SK-N-SH treated with all-trans-retinoic acid at 6 μM for 48 hours (cell line): Measurements from ENCODE around the gene SYNE2.
"Not testable (repeated sequence)": the region's sequence is repeated elsewhere in the genome, so short reads cannot be mapped to it uniquely, and the experiment has no call there.

Experiments
- ATAC-seq: fragments of 200-7000 bp; cut with Tn5 transposase; 3 replicates; pipeline ENCODE4 v1.9.1; 2020; ENCODE audit warnings: mild to moderate bottlenecking, moderate library complexity
- ARNTL ChIP-seq: fragments of 450-650 bp; formaldehyde crosslinking; IDR thresholded peaks from 2 replicates; pipeline ENCODE4 v1.5.0; 2020; ENCODE audit warnings: low read depth, mild to moderate bottlenecking, moderate library complexity, borderline replicate concordance
- BACH2 ChIP-seq: fragments of 250-450 bp; sonication (Bioruptor Pico); IDR thresholded peaks from 2 replicates; pipeline ENCODE4 v1.9.0; 2021; ENCODE audit warnings: mild to moderate bottlenecking, borderline replicate concordance
- ESRRG ChIP-seq: fragments of 250-450 bp; sonication (Bioruptor Pico); IDR thresholded peaks from 2 replicates; pipeline ENCODE4 v1.6.1; 2021; ENCODE audit warnings: mild to moderate bottlenecking
- GLIS3 ChIP-seq: fragments of 250-450 bp; sonication (Bioruptor Pico); IDR thresholded peaks from 2 replicates; pipeline ENCODE4 v1.5.0; 2020; ENCODE audit warnings: mild to moderate bottlenecking, moderate library complexity
- ISL1 ChIP-seq: fragments of 250-450 bp; sonication (Bioruptor Pico); IDR thresholded peaks from 2 replicates; pipeline ENCODE4 v2.1.2; 2022; ENCODE audit warnings: mild to moderate bottlenecking, moderate library complexity
- PPARA ChIP-seq: fragments of 250-450 bp; sonication (Bioruptor Pico); IDR thresholded peaks from 2 replicates; pipeline ENCODE4 v1.5.0; 2020; ENCODE audit warnings: mild to moderate bottlenecking, borderline replicate concordance
- RARB ChIP-seq: fragments of 250-450 bp; sonication (Bioruptor Pico); IDR thresholded peaks from 2 replicates; pipeline ENCODE4 v1.8.0; 2021; ENCODE audit warnings: mild to moderate bottlenecking, moderate library complexity
- SNAI2 ChIP-seq: fragments of 250-450 bp; sonication (Bioruptor Pico); IDR thresholded peaks from 2 replicates; pipeline ENCODE4 v1.5.0; 2020; ENCODE audit warnings: mild to moderate bottlenecking, moderate library complexity
- TOX ChIP-seq: fragments of 250-450 bp; sonication (Bioruptor Pico); IDR thresholded peaks from 2 replicates; pipeline ENCODE4 v1.8.0; 2021; ENCODE audit warnings: mild to moderate bottlenecking, moderate library complexity, borderline replicate concordance
- ZNF565 ChIP-seq: fragments of 450-650 bp; formaldehyde crosslinking; conservative IDR thresholded peaks from 2 replicates; pipeline ENCODE4 v1.5.0; 2020; ENCODE audit warnings: low read depth, mild to moderate bottlenecking, moderate library complexity
- ZNF70 ChIP-seq: fragments of 450-650 bp; formaldehyde crosslinking; IDR thresholded peaks from 2 replicates; pipeline ENCODE4 v1.5.0; 2020; ENCODE audit warnings: mild to moderate bottlenecking, moderate library complexity
- ZNF8 ChIP-seq: fragments of 450-650 bp; formaldehyde crosslinking; IDR thresholded peaks from 2 replicates; pipeline ENCODE4 v1.5.0; 2020; ENCODE audit warnings: mild to moderate bottlenecking, moderate library complexity
- TF ChIP-seq, protein P1 (sequence below): fragments of 250-450 bp; sonication (Bioruptor Pico); IDR thresholded peaks from 2 replicates; pipeline ENCODE4 v1.8.0; 2021; ENCODE audit warnings: low read depth, mild to moderate bottlenecking, moderate library complexity, borderline replicate concordance
- TF ChIP-seq, protein P2 (sequence below): fragments of 250-450 bp; sonication (Bioruptor Pico); IDR thresholded peaks from 2 replicates; pipeline ENCODE4 v1.5.1; 2021; ENCODE audit warnings: mild to moderate bottlenecking, moderate library complexity
- TF ChIP-seq, protein P3 (sequence below): fragments of 250-450 bp; sonication (Bioruptor Pico); IDR thresholded peaks from 2 replicates; pipeline ENCODE4 v1.5.0; 2020; ENCODE audit warnings: mild to moderate bottlenecking, moderate library complexity
- TF ChIP-seq, protein P4 (sequence below): fragments of 250-450 bp; sonication (Bioruptor Pico); IDR thresholded peaks from 2 replicates; pipeline ENCODE4 v1.8.0; 2020; ENCODE audit warnings: mild to moderate bottlenecking, moderate library complexity, borderline replicate concordance
- TF ChIP-seq, protein P5 (sequence below): fragments of 250-450 bp; sonication (Bioruptor Pico); IDR thresholded peaks from 2 replicates; pipeline ENCODE4 v1.5.1; 2020; ENCODE audit warnings: low read depth, mild to moderate bottlenecking, moderate library complexity

Gene SYNE2

DNA sequence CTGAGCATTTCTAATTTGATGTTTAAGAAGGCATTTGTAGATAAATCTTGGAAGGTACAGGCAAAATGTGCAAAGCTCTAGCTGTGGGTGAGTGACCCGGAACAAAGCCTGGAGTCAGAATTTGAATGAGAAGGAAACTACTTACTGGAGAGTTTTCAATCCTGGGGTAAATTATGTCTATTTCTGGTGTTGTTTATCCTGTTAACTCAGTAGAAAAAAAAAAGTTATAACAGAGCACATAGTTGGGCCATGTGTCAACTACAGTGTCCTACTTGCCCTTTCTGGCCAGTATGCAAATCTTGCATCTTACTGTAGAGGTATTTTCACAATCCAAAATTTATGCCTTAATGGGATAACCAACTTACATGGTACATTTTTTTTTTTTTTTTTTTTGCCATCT is 182.3 kb downstream of the SYNE2 start (continued):
- TF ChIP-seq, protein P1, sequence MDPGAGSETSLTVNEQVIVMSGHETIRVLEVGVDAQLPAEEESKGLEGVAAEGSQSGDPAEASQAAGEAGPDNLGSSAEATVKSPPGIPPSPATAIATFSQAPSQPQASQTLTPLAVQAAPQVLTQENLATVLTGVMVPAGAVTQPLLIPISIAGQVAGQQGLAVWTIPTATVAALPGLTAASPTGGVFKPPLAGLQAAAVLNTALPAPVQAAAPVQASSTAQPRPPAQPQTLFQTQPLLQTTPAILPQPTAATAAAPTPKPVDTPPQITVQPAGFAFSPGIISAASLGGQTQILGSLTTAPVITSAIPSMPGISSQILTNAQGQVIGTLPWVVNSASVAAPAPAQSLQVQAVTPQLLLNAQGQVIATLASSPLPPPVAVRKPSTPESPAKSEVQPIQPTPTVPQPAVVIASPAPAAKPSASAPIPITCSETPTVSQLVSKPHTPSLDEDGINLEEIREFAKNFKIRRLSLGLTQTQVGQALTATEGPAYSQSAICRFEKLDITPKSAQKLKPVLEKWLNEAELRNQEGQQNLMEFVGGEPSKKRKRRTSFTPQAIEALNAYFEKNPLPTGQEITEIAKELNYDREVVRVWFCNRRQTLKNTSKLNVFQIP (CRISPR knock-in tag): no peak
- no peak for TF ChIP-seq RARB
- TF ChIP-seq, all 23 proteins: peak for 0

DNA sequence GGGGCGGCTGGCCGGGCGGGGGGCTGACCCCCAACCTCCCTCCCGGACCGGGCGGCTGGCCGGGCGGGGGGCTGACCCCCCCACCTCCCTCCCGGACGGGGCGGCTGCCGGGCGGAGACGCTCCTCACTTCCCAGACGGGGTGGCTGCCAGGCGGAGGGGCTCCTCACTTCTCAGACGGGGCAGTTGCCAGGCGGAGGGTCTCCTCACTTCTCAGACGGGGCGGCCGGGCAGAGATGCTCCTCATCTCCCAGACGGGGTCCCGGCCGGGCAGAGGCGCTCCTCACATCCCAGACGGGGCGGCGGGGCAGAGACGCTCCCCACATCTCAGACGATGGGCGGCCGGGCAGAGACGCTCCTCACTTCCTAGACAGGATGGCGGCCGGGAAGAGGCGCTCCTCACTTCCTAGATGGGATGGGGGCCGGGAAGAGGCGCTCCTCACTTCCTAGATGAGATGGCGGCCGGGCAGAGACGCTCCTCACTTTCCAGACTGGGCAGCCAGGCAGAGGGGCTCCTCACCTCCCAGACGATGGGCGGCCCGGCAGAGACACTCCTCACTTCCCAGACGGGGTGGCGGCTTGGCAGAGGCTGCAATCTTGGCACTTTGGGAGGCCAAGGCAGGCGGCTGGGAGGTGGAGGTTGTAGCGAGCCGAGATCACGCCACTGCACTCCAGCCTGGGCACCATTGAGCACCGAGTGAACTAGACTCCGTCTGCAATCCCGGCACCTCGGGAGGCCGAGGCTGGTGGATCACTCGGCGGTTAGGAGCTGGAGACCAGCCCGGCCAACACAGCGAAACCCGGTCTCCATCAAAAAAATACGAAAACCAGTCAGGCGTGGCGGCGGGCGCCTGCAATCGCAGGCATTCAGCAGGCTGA is 185.3 kb downstream of the SYNE2 start:
- ATAC-seq: not testable (repeated sequence)

DNA sequence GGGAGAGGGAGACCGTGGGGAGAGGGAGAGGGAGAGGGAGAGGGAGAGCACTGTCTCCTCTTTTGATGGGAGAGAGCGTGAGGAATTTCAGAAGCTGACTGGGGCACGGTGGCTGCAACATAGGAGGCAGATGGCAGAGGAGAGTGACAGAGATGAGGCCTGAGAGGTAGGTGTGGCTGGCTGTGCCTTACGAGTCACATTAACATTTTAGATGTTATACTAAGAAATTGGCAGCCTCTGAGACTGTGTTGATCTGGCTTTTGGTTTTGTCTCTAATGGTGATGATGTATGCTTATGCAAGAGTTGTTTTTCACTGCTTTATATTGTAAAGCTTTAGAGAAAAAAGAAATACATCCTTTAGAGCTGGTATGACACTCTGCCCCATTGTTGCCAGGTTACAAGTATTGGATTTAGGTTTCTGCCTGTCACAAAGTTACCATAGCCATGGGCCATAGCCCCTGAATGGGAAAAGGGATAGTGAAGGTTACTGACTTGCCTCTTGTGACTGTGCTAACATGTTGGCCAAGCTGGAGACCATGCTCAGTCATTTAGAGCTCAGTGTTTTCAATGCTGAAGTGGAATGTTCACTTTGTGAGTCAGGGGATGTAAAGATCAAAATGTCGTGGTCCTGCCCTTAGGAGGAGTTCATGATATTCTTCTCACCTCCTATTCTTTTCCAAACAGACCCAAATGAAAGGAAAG is 186.2 kb downstream of the SYNE2 start:
- TF ChIP-seq BACH2 (CRISPR knock-in tag): no peak
- TF ChIP-seq, protein P1 (CRISPR knock-in tag): no peak
- TF ChIP-seq, protein P2, sequence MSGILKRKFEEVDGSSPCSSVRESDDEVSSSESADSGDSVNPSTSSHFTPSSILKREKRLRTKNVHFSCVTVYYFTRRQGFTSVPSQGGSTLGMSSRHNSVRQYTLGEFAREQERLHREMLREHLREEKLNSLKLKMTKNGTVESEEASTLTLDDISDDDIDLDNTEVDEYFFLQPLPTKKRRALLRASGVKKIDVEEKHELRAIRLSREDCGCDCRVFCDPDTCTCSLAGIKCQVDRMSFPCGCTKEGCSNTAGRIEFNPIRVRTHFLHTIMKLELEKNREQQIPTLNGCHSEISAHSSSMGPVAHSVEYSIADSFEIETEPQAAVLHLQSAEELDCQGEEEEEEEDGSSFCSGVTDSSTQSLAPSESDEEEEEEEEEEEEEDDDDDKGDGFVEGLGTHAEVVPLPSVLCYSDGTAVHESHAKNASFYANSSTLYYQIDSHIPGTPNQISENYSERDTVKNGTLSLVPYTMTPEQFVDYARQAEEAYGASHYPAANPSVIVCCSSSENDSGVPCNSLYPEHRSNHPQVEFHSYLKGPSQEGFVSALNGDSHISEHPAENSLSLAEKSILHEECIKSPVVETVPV (CRISPR knock-in tag): no peak
- TF ChIP-seq, protein P3, sequence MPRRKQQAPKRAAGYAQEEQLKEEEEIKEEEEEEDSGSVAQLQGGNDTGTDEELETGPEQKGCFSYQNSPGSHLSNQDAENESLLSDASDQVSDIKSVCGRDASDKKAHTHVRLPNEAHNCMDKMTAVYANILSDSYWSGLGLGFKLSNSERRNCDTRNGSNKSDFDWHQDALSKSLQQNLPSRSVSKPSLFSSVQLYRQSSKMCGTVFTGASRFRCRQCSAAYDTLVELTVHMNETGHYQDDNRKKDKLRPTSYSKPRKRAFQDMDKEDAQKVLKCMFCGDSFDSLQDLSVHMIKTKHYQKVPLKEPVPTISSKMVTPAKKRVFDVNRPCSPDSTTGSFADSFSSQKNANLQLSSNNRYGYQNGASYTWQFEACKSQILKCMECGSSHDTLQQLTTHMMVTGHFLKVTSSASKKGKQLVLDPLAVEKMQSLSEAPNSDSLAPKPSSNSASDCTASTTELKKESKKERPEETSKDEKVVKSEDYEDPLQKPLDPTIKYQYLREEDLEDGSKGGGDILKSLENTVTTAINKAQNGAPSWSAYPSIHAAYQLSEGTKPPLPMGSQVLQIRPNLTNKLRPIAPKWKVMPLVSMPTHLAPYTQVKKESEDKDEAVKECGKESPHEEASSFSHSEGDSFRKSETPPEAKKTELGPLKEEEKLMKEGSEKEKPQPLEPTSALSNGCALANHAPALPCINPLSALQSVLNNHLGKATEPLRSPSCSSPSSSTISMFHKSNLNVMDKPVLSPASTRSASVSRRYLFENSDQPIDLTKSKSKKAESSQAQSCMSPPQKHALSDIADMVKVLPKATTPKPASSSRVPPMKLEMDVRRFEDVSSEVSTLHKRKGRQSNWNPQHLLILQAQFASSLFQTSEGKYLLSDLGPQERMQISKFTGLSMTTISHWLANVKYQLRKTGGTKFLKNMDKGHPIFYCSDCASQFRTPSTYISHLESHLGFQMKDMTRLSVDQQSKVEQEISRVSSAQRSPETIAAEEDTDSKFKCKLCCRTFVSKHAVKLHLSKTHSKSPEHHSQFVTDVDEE: no peak
- TF ChIP-seq ZNF70 (CRISPR knock-in tag): no peak
- TF ChIP-seq TOX: no peak
- TF ChIP-seq ZNF565 (CRISPR knock-in tag): no peak
- no peak for TF ChIP-seq GLIS3 (CRISPR knock-in tag)
- no peak for TF ChIP-seq ARNTL (CRISPR knock-in tag)
- TF ChIP-seq, protein P4, sequence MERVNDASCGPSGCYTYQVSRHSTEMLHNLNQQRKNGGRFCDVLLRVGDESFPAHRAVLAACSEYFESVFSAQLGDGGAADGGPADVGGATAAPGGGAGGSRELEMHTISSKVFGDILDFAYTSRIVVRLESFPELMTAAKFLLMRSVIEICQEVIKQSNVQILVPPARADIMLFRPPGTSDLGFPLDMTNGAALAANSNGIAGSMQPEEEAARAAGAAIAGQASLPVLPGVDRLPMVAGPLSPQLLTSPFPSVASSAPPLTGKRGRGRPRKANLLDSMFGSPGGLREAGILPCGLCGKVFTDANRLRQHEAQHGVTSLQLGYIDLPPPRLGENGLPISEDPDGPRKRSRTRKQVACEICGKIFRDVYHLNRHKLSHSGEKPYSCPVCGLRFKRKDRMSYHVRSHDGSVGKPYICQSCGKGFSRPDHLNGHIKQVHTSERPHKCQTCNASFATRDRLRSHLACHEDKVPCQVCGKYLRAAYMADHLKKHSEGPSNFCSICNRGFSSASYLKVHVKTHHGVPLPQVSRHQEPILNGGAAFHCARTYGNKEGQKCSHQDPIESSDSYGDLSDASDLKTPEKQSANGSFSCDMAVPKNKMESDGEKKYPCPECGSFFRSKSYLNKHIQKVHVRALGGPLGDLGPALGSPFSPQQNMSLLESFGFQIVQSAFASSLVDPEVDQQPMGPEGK (CRISPR knock-in tag): no peak
- TF ChIP-seq ESRRG (CRISPR knock-in tag): no peak
- no peak for TF ChIP-seq ZNF8 (CRISPR knock-in tag)
- no peak for TF ChIP-seq ISL1
- ATAC-seq: no peak

DNA sequence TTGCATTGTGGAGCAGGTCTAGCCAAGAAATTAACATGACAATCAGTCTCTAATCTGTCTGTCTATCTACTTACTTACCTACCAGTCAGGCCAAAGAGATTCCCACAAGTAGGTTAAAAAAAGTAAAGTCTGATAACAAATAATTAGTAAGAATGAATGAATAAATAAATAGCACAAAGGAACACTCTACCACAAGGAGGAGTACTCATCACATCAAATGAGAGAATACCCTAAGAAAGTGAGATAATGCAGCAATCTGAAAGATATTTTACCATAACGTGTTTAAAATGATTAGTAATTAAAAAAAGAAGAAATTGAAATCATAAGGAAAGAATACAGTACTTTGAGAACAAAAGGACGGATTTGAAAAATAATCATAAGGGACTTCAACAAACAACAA is 187.2 kb downstream of the SYNE2 start:
- ATAC-seq: no peak
- TF ChIP-seq SNAI2: no peak
- TF ChIP-seq, protein P5, sequence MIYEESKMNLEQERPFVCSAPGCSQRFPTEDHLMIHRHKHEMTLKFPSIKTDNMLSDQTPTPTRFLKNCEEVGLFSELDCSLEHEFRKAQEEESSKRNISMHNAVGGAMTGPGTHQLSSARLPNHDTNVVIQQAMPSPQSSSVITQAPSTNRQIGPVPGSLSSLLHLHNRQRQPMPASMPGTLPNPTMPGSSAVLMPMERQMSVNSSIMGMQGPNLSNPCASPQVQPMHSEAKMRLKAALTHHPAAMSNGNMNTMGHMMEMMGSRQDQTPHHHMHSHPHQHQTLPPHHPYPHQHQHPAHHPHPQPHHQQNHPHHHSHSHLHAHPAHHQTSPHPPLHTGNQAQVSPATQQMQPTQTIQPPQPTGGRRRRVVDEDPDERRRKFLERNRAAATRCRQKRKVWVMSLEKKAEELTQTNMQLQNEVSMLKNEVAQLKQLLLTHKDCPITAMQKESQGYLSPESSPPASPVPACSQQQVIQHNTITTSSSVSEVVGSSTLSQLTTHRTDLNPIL (CRISPR knock-in tag): no peak
- no peak for TF ChIP-seq ZNF70 (CRISPR knock-in tag)
- no peak for TF ChIP-seq GLIS3 (CRISPR knock-in tag)
- no peak for TF ChIP-seq PPARA (CRISPR knock-in tag)
- TF ChIP-seq ZNF8 (CRISPR knock-in tag): no peak

DNA sequence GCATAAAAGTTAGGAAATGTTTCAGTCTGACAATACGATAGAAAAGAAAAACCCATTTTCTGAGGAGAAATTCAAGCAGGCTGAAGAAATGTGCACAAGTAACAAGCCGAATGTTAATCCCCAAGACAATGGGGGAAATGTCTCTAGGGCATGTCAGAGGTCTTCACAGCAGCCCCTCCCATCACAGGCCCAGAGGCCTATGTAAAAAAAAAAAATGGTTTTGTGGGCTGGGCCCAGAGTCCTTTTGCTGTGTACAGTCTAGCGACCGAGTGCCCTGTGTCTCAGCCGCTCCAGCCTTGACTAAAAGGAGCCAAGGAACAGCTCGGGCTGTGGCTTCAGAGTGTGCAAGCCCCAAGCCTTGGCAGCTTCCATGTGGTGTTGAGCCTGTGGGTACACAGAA is 190.5 kb downstream of the SYNE2 start:
- not testable (repeated sequence) for ATAC-seq
